Neutrophil (primary cell): ENCODE data around the gene SHE.

Source experiments
- H3K27ac ChIP-seq: fragments of 200-600 bp; sonication (generic); 2 replicates; pipeline ENCODE4 v1.5.1; 2016; ENCODE audit warnings: mild to moderate bottlenecking, moderate library complexity
- H3K27me3 ChIP-seq: fragments of 200-600 bp; sonication (generic); 2 replicates; pipeline ENCODE4 v1.6.0; 2016; ENCODE audit warnings: mild to moderate bottlenecking
- H3K36me3 ChIP-seq: fragments of 200-600 bp; sonication (generic); 2 replicates; pipeline ENCODE4 v1.5.1; 2017
- H3K4me1 ChIP-seq, 2 experiments: fragments of 200-600 bp in 1 of 2; sonication (generic) in 1 of 2; 1 replicate in 1 of 2; 2 replicates in 1 of 2; pipeline versions ENCODE4 v1.5.1 to v1.6.1; 2013 to 2016; ENCODE audit warnings: low read depth in 1 of 2, low read length in 1 of 2, mild to moderate bottlenecking in 1 of 2, moderate library complexity in 1 of 2; ENCODE audit not compliant: control insufficient read depth in 1 of 2, insufficient read depth in 1 of 2
- H3K4me3 ChIP-seq, 2 experiments: fragments of 200-600 bp in 1 of 2; sonication (generic) in 1 of 2; 1 replicate in 1 of 2; 2 replicates in 1 of 2; pipeline ENCODE4 v1.5.1; 2013 to 2016; ENCODE audit warnings: low read depth in 1 of 2, low read length in 1 of 2, mild to moderate bottlenecking in 1 of 2, moderate library complexity in 1 of 2
- H3K9me3 ChIP-seq: fragments of 200-600 bp; sonication (generic); 2 replicates; pipeline ENCODE4 v1.5.1; 2016
- TF ChIP-seq, protein P1 (sequence below): fragments of 200-600 bp; sonication (generic); IDR thresholded peaks from 2 replicates; pipeline ENCODE4 v1.5.1; 2016; ENCODE audit warnings: antibody characterized with exemption

Gene SHE

DNA sequence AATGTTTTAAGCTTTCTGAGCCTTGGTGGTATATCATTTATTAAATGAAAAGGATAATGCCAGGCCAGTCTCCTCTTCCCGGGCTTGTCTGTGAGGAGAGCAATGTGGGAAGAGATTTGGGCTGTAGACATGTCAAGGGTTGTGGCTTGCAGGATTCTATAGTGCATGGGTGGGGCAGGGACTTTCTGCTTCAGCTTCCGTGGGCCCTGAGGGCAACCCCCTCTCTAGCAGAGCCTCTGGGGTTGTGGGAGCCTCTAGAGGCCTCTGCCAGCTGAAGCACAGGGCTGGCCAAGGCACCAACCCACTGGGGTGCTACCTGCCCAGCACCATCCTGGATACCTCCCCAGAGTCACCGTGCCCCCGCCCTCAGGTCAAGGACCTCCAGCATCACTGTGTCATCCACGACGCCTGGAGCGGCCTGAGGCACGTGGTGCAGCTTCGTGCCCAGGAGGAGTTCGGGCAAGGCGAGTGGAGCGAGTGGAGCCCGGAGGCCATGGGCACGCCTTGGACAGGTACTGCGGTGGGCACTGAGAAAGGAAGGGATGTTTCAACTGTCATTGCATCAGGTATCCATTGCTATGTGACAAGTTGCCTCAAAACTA is 66.5 kb downstream of the SHE start:
- Histone ChIP-seq H3K4me1 (peaks cover 31 to 37% of the 10 kb centered on the region in 2 experiments), H3K36me3 (peaks cover 98% of the 10 kb centered on the region), H3K27me3 (no peaks in the 10 kb centered on the region), H3K9me3 (no peaks in the 10 kb centered on the region), H3K4me3 (no peak overlapping the region), H3K27ac (peak overlapping the region; percentile 41)
- TF ChIP-seq, protein P1, sequence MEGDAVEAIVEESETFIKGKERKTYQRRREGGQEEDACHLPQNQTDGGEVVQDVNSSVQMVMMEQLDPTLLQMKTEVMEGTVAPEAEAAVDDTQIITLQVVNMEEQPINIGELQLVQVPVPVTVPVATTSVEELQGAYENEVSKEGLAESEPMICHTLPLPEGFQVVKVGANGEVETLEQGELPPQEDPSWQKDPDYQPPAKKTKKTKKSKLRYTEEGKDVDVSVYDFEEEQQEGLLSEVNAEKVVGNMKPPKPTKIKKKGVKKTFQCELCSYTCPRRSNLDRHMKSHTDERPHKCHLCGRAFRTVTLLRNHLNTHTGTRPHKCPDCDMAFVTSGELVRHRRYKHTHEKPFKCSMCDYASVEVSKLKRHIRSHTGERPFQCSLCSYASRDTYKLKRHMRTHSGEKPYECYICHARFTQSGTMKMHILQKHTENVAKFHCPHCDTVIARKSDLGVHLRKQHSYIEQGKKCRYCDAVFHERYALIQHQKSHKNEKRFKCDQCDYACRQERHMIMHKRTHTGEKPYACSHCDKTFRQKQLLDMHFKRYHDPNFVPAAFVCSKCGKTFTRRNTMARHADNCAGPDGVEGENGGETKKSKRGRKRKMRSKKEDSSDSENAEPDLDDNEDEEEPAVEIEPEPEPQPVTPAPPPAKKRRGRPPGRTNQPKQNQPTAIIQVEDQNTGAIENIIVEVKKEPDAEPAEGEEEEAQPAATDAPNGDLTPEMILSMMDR, result no peak

DNA sequence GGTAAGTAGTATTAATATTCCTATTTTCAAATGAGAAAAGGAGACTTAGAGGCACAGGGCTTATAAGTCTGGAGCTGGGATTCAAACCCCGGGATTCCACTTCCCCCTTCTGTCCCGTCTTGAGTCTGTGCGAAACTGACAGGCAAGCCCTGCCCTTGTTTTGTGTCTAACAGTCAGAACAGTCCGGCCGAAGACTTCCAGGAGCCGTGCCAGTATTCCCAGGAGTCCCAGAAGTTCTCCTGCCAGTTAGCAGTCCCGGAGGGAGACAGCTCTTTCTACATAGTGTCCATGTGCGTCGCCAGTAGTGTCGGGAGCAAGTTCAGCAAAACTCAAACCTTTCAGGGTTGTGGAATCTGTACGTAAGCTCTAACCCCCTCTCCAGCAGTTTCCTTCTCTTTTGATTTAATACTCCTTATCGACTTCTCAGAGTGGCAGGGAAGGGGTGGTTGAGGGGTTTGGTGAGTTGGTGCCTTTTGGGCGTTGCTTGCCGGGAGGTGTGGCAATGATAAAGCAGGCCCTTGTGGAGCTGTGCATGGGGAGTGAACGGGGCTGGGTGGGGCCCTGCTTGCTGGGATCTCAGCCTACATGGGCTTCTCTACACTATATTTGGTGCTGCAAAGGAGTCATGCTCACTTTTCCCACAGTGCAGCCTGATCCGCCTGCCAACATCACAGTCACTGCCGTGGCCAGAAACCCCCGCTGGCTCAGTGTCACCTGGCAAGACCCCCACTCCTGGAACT is 67.7 kb downstream of the SHE start:
- TF ChIP-seq, protein P1, result no peak
- no peak overlapping the region for H3K4me3 ChIP-seq
- H3K4me1 ChIP-seq, result peaks cover 35 to 40% of the 10 kb centered on the region in 2 experiments
- H3K27ac ChIP-seq, result peak overlapping the region; percentile 20
- H3K27me3 ChIP-seq, result no peaks in the 10 kb centered on the region
- H3K36me3 ChIP-seq, result peaks cover 99% of the 10 kb centered on the region
- no peaks in the 10 kb centered on the region for H3K9me3 ChIP-seq

DNA sequence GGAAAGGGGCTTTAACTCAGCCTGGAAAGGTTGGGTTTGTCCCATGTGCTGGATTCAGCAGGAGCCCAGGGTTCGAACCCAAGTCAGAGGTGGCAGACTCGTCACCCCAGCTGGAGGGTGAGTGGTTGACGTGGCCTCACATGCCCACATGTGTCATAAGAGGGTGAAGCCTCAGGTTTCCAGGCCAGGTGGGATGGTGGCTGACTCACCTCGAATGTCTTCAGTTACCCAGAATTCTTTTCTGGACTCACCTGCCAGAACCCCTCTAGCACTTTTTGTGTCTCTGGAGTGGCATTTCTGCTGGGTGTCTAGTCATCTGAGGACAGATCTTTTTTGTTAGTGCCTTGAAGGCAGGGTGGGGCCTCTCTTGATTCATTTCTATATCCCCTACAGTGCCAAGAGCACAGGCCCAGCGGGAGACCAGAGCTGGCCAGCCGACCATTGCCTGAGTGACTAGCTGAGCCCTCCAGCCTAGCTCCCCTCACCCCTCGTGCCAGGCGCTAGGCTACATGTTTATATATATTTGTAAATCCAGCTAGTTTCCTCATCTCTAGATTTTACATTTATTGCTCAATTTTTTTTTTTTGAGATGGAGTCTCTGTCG is 68.9 kb downstream of the SHE start:
- H3K4me1 ChIP-seq, result peaks cover 35 to 36% of the 10 kb centered on the region in 2 experiments
- H3K4me3 ChIP-seq, result no peak overlapping the region
- H3K27ac ChIP-seq, result peak overlapping the region; percentile 81
- H3K27me3 ChIP-seq, result no peaks in the 10 kb centered on the region
- TF ChIP-seq, protein P1, result no peak
- H3K9me3 ChIP-seq, result no peaks in the 10 kb centered on the region
- H3K36me3 ChIP-seq, result peaks cover 99% of the 10 kb centered on the region

DNA sequence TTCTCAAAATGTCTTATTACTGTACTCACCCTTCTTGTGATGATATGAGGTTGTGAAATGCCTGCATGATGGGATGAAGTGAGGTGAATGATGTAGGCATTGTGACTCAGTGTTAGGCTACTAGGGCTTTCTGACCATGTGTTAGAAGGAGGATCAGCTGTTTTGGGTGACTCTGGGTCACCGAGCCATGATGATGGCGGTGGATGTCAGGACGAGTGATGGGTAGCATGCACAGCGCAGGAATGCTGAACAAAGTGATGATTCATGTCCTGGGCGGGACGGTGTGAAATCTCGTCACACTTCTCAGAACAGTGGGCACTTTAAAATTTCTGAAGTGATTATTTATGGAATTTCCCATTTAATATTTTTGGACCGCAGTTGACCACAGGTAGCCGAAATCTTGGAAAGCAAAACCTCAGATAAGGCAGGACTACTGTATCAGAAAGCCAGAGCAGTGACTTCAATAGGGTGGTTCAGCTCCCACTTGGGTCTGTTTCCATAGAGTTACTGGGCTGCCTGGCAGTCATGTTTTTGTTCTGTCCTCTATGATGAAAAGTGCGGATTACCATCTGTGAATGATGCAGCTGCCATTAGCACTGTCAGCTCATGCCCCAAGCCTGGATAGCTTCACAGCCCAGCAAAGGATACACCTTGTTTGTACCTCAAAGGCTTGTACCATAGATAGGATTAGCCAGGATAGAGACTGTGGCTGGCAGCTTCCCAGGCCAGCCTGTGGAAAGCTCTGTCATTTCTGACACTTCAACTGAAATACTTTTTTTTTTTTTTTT is 70.4 kb downstream of the SHE start:
- Histone ChIP-seq H3K27me3 (no peaks in the 10 kb centered on the region), H3K27ac (peak overlapping the region; percentile 81), H3K36me3 (peaks cover 96% of the 10 kb centered on the region), H3K9me3 (no peaks in the 10 kb centered on the region), H3K4me3 (no peak overlapping the region), H3K4me1 (peaks cover 35 to 41% of the 10 kb centered on the region in 2 experiments)
- TF ChIP-seq, protein P1, result no peak

DNA sequence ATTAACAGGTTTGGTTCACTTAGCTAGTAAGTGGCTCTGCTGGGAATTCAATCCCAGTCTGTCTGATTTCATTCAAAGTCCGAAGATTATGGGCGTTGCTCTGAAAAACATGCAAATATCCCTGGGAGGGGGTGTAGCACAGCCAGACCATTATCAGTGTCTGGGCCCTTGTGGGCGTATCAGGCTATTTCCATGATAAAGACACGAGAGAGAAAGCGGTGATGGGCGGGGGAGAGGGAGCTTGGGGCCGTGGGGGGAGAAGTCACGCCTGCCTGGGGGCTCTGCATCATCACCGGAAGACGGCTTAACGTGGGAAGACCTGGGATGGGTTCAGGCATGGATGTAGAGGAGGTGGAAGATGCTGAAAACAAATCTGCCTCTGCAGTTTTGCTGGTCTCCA is 71.3 kb downstream of the SHE start:
- TF ChIP-seq, protein P1, result no peak
- H3K27ac ChIP-seq, result peak overlapping the region; percentile 81
- H3K4me1 ChIP-seq, result peaks cover 35 to 41% of the 10 kb centered on the region in 2 experiments
- no peaks in the 10 kb centered on the region for H3K9me3 ChIP-seq
- H3K4me3 ChIP-seq, result no peak overlapping the region
- peaks cover 87% of the 10 kb centered on the region for H3K36me3 ChIP-seq
- H3K27me3 ChIP-seq, result no peaks in the 10 kb centered on the region
